Stimulated activated naive CD4-positive, alpha-beta T cell treated with Interleukin-2 at 50 U/mL for 16 hours (primary cell): ENCODE measurements around the gene ADARB2.

Experiments
- DNase-seq: peaks from one replicate; lab custom pipeline; 2025; lab: John Stamatoyannopoulos, UW

ADARB2 gene

GRCh38 chr10:1158066-1158465 lies 579.3 kb downstream of the ADARB2 start:
- DNase-seq = no peak

- DNase-seq = no peak
Observed at GRCh38 chr10:1157615-1157933, 579.8 kb downstream of the ADARB2 start.

GRCh38 chr10:1156921-1157614 lies 580.3 kb downstream of the ADARB2 start:
- DNase-seq = no peak

- DNase-seq = no peak
Observed at GRCh38 chr10:1156616-1156886, 580.8 kb downstream of the ADARB2 start.

GRCh38 chr10:1155791-1156615 lies 581.3 kb downstream of the ADARB2 start:
- no peak for DNase-seq

GRCh38 chr10:1154531-1155295 lies 582.6 kb downstream of the ADARB2 start:
- no peak for DNase-seq

- DNase-seq = no peak
Observed at GRCh38 chr10:1153805-1154351, 583.4 kb downstream of the ADARB2 start.

GRCh38 chr10:1153251-1153763 lies 584.0 kb downstream of the ADARB2 start:
- no peak for DNase-seq

GRCh38 chr10:1152386-1153250 lies 584.7 kb downstream of the ADARB2 start:
- no peak for DNase-seq

- no peak for DNase-seq
Observed at GRCh38 chr10:1151076-1152033, 586.0 kb downstream of the ADARB2 start.

GRCh38 chr10:1150638-1150955 lies 586.7 kb downstream of the ADARB2 start:
- no peak for DNase-seq

- DNase-seq = no peak
Observed at GRCh38 chr10:1149793-1150637, 587.3 kb downstream of the ADARB2 start.

- no peak for DNase-seq
Observed at GRCh38 chr10:1148855-1149605, 588.3 kb downstream of the ADARB2 start.

GRCh38 chr10:1147810-1148209 lies 589.5 kb downstream of the ADARB2 start:
- DNase-seq = no peak

- DNase-seq = no peak
Observed at GRCh38 chr10:1142596-1142995, 594.7 kb downstream of the ADARB2 start.

GRCh38 chr10:1141701-1142100 lies 595.6 kb downstream of the ADARB2 start:
- DNase-seq = no peak

GRCh38 chr10:1141261-1141660 lies 596.1 kb downstream of the ADARB2 start:
- no peak for DNase-seq

GRCh38 chr10:1138529-1138928 lies 598.8 kb downstream of the ADARB2 start:
- no peak for DNase-seq
